Measurements from ENCODE around the gene ARMC5.

Gene ARMC5

GRCh38 chr16:31461921-31462804, 2.9 kb downstream of the ARMC5 start:
- DNase-seq = no peak

GRCh38 chr16:31464348-31464769, 5.1 kb downstream of the ARMC5 start:
- no peak for DNase-seq

GRCh38 chr16:31464781-31465260, 5.5 kb downstream of the ARMC5 start:
- no peak for DNase-seq

DNA sequence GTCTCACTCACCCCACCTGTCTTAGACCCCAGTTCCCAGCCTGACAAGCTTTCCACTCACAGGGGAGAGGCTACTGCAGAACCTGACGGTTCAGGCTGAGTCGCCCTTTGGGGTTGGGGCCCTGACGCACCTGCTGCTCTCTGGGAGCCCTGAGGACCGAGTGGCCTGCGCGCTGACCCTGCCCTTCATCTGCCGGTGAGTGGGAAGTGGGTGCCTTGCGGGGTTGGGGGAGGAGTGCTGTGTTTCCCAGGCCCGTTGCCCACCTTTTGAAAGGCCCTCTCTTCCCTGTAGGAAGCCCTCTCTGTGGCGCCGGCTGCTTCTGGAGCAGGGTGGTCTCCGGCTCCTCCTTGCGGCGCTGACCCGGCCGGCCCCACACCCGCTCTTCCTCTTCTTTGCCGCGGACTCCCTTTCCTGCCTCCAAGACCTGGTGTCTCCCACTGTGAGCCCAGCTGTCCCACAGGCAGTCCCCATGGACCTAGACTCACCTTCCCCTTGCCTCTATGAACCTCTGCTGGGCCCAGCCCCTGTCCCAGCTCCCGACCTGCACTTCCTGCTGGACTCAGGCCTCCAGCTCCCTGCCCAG, 6.6 kb downstream of the ARMC5 start:
- no peak for DNase-seq

DNA sequence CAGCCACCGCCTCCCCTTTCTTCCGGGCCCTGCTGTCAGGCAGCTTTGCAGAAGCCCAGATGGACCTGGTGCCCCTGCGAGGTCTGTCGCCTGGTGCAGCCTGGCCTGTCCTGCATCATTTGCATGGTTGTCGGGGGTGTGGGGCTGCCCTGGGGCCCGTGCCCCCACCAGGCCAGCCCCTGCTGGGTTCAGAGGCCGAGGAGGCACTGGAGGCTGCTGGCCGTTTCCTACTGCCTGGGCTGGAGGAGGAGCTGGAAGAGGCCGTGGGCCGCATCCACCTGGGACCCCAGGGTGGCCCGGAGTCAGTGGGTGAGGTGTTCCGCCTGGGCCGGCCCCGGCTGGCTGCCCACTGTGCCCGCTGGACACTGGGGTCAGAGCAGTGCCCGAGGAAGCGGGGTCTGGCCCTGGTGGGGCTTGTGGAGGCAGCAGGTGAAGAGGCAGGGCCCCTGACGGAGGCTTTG, 7.1 kb downstream of the ARMC5 start:
- DNase-seq = no peak

- no peak for DNase-seq
These were observed 8.0 kb downstream of the ARMC5 start for GRCh38 chr16:31467151-31467773.

DNA sequence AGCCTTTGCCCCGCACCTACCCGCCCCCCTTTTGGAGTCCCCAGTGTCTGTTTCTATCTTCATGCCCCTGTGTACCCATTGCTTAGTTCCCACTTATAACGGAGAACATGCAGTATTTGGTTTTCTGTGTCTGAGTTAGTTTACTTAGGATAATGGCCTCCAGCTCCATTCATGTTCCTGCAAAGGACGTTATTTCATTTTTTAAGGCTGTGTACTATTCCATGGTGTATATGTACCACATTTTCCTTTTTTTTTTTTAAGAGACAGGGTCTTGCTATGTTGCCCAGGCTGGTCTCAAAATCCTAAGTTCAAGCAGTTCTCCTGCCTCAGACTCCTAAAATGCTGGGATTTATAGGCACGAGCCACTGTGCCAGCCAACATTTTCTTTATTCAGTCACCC, 8.6 kb downstream of the ARMC5 start:
- no peak for DNase-seq

- DNase-seq = no peak
These were observed 11.3 kb downstream of the ARMC5 start for GRCh38 chr16:31470615-31471014.

GRCh38 chr16:31471241-31471874, 12.1 kb downstream of the ARMC5 start:
- DNase-seq = no peak

GRCh38 chr16:31471875-31472708, 12.8 kb downstream of the ARMC5 start, which contains the start of gene TGFB1I1:
TSS of gene TGFB1I1 (plus strand) at chr16:31472152. CDS start at chr16:31472189, 37 bp downstream.
- DNase-seq = no peak

- peak; percentile 93 for DNase-seq
These were observed 13.5 kb downstream of the ARMC5 start for GRCh38 chr16:31472709-31473203.

- DNase-seq = no peak
These were observed 14.1 kb downstream of the ARMC5 start for GRCh38 chr16:31473264-31473984.

- no peak for DNase-seq
These were observed 14.9 kb downstream of the ARMC5 start for GRCh38 chr16:31474173-31474714.

DNA sequence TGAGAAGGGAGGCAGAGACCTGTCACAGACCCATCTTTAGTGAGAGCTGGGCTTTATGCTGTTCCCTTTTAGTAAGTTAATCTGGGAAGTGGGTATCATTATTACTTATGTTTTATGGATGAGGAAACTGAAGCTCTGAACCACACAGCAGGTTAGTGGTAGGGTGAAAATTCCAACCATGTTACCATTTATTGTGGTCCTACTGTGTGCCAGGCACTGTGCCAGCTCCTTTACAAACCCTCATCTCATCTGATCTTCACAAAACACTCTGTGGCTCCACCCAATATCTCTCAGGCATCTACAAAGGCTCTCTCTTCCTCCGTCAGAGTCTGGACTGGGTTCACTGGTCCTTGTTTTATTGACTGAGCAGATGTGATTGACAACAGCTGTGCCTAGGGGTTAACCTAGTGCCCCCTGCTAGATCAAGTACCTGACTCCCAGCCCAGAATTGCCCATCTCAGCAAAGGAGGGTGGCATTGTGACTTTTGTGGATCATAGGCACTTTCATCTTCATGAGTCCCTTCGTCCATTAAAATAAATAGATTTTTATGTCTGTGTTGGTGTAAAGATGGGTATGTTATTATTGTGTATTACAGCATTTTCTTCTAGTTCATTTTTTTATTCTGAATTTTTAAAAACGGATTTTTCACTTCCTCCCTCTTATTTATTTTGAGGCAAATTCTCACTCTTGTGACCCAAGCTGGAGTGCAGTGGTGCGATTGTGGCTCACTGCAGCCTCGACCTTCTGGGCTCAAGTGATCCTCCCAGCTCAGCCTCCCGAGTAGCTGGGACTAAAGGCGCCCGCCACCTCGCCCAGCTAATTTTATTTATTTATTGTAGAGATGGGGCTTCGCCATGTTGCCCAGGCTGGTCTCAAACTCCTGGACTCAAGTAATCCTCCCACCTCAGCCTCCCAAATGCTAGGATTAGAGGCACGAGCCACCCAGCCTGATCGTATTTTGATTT, 15.8 kb downstream of the ARMC5 start:
- no peak for DNase-seq

- no peak for DNase-seq
These were observed 16.6 kb downstream of the ARMC5 start for GRCh38 chr16:31475946-31476302.

GRCh38 chr16:31476303-31477219, 17.3 kb downstream of the ARMC5 start:
- no peak for DNase-seq

DNA sequence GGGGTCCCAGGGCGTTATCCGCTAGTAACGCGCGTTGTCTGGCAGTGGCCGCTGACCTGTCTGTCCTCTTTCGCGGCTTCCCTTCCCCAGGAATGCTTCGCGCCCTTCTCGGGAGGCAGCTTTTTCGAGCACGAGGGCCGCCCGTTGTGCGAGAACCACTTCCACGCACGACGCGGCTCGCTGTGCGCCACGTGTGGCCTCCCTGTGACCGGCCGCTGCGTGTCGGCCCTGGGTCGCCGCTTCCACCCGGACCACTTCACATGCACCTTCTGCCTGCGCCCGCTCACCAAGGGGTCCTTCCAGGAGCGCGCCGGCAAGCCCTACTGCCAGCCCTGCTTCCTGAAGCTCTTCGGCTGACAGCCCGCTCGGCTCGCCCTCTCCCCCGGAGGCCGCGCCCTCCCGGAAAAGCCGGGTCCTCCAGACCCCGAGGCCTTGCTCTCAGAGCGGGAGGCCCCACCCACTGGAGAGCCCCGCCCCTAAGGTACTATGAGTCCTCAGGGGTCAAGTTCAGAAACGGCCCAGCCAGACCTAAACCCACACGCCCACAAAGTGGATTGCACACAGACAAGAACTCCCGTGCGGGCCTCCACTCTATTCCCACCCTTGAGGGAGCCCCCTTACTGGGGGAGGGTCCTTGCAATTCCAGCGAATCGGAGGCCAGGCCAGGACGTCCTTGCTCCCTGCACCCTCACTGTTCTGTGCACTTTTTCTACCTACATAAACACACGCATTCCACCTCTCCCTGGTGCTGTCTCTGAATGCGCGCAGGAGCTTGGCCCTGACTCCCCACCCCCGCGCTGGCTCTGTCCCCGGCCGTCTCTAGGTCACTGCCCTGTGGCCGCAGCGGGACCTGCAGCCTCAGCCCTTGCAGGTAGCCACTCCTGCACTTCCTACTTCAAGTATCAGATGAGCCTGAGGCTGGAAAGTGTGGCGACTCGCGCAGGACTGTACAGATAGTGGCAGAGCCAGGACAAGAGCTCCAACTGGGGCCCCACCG, 18.2 kb downstream of the ARMC5 start:
- no peak for DNase-seq
